GM19372 (cell line): ENCODE results near the gene SEC22B.
"Not testable (repeated sequence)": the region's sequence is repeated elsewhere in the genome, so short reads cannot be mapped to it uniquely, and the experiment has no call there.

Source experiments
- ATAC-seq: cut with Tn5 transposase; IDR thresholded peaks from one replicate; pipeline ENCODE4 v1.9.1; 2021; ENCODE audit warnings: mild to moderate bottlenecking, low read depth, moderate library complexity; ENCODE audit not compliant: unreplicated experiment

SEC22B gene

DNA sequence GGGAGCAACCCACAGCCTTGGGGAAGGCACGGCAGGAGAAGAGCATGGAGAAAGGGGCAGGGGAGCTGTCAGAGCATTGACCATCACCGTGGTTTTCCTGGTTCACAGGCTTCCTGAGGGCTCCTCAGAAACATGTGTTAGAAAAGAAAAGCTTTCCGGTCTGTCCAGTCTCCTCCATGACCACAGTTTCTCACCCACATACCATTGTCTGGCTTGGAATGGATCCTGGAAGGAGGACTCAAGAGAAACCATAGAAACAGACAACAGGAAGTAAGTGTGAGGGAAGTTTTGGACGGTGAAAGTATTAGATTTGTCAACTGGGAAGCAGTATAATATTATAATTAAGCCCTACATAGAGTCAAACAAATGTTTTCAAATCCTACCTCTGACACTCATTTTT, 55.8 kb downstream of the SEC22B start:
- not testable (repeated sequence) for ATAC-seq

GRCh38 chr1:120117371-120118177, 58.7 kb downstream of the SEC22B start:
- peak; percentile 43 for ATAC-seq

DNA sequence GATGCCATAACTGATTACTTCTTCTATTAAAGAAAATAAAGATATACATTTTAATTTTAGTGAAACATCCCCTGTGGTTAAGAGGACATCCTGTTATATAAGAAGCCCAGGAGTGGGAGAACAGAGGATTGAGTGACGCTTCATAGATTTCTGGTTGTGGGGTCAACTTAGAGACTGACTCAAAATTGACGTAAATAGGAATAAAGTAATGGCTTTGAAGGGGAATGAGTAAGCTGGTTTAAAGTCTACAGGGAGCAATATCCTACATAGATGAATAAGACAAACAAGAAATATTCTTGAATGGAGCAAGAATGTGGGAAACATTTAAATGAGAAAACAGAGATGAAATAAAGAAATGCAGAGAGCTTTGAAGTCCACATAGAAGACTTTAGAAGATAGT, 60.2 kb downstream of the SEC22B start:
- not testable (repeated sequence) for ATAC-seq

DNA sequence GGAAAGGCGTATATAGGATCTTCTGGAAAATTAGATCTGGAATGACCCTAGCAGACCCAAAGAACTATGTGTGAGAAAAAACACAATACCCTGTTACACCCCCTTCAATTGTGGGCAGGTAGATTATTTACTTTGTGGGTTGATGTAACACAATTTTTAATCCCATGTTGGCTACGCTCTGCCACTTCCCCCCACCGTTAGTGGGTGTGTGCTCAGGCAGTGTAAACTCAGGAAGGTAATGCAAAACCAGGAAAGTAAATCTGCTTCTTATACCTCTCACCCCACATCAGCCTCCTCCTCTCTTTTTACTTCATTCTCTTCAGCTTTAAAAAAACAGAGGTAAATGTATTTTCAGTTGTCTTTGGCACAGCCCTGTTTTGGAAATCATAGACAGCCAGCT, 63.2 kb downstream of the SEC22B start:
- ATAC-seq: not testable (repeated sequence)

- not testable (repeated sequence) for ATAC-seq
Observed at GRCh38 chr1:120112212-120112611, 64.1 kb downstream of the SEC22B start.

DNA sequence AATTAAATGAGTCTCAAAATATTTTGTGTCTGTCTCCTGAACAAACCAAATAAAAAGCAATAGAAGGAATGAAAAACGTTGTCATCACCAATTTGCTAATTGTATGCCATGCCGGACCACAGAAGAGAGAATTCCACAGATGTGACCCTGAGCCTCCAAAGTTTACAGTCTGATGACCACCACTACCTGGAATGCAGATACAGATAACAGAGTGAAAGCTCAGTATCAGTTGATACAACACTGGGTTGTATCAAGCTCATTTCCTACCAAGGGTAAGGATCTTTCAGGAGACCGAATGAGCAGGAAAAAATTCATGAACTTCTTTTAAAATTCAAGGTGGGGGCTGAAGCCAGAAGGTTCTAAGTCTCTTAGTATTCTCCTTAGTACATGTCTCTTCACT, 64.5 kb downstream of the SEC22B start:
- ATAC-seq: not testable (repeated sequence)

GRCh38 chr1:120111008-120111407, 65.3 kb downstream of the SEC22B start:
- not testable (repeated sequence) for ATAC-seq

DNA sequence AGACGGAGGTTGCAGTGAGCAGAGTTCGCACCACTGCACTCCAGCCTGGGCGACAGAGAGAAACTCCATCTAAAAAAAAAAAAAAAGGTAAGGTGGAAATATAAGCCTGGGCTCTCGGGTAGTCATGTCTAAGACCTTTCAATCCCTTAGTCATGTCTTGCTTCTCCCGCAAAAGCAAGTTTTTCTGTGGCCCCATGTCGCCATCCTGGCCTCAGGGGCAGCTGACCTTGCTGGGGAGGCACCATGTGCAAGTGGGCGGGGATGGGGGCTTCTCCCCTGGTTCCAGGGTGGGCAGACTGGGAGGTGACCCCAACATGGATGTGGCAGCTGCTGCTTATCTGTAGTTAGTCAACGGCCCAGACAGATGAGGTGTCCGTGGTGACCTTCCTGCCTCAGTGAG, 66.7 kb downstream of the SEC22B start:
- not testable (repeated sequence) for ATAC-seq

DNA sequence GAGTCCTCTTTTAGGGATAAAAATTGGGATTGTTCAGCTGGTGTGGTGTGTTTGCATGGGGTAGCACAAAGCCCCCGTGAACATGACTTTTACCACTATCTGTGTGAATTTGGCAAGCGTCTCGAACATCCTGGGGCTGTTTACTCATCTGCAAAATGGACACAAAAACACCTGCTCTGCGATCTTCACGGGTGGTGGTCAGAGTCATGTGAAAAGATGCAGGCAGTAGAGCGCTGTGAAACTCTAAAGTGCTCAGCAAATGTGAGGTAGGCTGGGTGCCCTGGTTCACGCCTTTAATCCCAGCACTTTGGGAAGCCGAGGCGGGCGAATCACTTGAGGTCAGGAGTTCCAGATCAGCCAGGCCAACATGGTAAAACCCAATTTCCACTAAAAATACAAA, 67.1 kb downstream of the SEC22B start:
- not testable (repeated sequence) for ATAC-seq

GRCh38 chr1:120105288-120105687, 71.0 kb downstream of the SEC22B start:
- not testable (repeated sequence) for ATAC-seq

- not testable (repeated sequence) for ATAC-seq
Observed at GRCh38 chr1:120103768-120104167, 72.6 kb downstream of the SEC22B start.

DNA sequence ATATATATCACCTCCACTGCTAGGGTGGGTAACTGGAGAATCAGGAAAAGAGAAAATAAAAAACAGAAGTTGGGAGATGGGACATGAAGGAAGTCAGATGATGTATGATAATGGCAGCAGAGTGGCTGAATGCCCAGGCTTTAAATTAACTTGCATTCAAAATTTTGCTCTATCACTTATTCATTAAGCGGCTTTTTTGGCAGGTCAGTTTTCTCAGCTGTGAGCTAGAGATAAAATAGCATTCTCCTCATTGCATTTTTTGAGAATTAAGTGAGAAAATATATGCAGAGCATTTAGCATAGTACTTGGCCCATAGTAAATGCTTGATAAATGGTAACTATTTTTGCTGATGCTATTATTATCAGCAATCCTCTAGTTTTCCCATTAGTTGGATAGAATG, 74.7 kb downstream of the SEC22B start:
- ATAC-seq: not testable (repeated sequence)
